ENCODE measurements around the gene PLBD1.

Gene PLBD1

DNA sequence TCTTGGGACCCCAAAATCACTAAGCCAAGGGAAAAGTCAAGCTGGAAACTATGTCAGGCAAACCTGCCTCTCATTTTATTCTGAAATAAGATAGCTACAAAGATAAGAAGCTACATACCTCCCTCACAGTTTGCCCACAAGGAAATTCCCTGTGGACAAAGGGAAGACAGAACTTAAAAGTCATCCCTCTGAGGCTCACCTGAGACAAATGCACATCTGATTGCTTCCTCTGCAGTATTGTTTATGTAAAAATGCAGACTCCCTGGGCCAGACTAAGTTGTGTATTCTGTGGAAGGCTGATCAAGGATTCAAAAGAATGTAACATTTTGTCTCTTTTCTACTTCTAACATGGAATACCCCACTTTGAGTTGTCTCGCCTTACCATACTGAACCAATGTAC lies 2.5 kb upstream of the PLBD1 start:
- DNase-seq (ENCODE audit: low read depth): no peak

DNA sequence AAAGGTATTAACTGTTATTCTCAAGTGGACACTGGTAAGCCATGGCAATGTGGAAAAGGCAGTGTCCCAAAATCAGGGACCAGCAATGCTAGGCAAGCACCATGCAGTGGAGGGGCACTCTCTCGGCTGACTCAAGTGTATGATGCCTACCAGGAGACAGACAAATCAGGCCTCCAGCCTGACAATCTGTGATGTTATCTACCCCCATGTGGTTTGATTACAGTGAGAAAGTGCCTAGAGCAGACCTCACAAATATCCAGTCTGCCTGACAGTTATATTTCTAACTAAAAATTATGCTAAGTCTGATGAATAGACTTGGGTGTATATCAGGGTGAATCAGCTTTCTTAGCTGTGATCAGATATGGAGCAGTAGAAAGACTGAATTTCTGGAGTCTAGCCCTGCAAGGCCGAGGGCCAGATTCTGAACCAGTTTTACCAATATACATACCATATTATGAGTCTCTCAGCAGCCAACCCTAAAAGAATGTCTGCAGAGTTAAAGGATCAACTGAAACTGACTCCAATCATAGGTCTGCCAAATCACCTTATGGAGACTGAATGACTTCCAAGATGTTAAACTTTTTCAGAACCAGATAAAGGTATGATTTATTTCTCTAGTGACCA lies 3.2 kb downstream of the PLBD1 start:
- no peak for DNase-seq (ENCODE audit: low read depth)

DNA sequence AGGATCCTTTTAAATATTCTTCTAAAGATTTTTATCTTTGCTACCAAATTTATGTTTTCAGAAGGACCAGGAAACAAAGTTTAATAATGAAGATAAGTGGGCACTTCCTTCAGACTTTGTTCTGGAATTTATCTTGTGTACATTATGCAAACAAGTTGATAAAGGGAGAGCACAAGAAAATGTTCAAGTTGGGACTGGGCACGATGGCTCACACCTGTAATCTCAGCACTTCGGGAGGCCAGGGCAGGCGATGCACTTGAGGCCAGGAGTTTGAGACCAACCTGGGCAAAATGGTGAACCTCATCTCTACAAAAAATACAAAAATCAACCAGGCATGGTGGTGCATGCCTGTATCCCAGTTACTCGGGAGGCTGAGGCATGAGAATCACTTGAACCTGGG lies 4.6 kb downstream of the PLBD1 start:
- no peak for DNase-seq (ENCODE audit: low read depth)

DNA sequence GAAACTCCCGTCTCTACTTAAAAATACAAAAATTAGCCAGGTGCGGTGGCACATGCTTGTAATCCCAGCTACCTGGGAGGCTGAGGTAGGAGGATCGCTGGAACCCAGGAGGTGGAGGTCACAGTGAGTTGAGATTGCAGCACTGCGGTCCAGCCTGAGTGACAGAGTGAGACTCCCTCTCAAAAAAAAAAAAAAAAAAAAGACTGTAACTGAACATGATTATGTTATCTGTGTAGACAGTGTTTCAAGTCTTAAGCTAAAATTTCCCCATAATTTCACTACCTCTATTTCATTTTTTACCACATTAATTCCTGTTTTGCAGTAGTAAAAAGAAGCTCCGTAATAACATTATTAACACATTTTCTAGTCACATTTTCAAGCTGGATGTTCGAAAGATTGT lies 5.4 kb downstream of the PLBD1 start:
- no peak for DNase-seq (ENCODE audit: low read depth)

DNA sequence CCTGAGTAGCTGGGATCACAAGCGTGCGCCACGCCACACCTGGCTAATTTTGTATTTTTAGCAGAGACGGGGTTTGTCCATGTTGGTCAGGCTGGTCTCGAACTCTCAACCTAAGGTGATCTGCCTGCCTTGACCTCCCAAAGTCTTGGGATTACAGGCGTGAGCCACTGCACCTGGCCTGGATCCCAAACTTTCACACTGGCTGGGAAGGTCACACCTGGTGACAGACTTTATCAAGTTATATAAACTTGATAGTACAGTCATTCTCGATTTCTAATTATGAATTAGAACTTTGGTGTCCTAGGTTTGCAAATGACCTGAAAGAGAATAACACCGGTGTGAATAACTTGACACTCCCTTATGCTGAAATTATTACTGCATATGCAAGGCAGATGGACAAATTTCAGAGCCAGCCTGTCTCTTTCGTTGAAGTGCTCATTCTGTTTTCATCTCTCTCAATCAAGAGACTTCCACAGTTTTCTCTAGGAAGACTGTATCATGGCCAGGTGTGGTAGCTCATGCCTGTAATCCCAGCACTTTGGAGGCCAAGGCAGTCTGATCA lies 5.9 kb downstream of the PLBD1 start:
- no peak for DNase-seq (ENCODE audit: low read depth)

DNA sequence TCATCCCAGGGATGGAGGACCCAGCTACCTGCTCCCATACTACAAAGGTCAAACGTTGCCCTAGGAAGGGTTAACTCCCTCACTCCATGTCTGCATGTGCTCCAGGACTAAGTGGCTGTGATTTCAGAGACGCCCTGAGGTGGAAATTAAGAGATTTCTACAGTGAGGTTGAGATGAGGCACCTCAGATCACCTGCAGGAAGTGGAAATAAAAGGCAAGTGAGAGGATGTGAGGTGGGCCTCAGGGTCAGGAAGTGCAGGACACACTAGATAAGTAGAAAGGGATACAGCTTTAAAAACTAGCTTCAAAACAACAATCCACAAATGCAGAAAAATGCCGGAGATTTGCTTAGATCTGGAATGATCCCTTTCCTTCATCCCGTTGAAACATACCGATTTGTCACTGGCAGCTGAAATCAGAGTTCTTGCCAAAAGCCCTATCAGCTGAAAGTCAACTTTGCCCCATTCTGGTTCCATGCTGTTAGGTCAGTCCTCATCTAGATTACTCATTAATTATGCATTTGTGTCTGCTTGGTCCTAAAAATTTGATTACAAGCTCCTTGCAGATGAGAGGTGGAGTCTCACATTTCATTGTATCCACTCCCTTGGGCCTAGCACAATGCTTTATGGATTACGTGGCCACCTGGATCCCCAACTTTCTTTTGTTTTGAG lies 6.6 kb downstream of the PLBD1 start:
- DNase-seq (ENCODE audit: low read depth): no peak

DNA sequence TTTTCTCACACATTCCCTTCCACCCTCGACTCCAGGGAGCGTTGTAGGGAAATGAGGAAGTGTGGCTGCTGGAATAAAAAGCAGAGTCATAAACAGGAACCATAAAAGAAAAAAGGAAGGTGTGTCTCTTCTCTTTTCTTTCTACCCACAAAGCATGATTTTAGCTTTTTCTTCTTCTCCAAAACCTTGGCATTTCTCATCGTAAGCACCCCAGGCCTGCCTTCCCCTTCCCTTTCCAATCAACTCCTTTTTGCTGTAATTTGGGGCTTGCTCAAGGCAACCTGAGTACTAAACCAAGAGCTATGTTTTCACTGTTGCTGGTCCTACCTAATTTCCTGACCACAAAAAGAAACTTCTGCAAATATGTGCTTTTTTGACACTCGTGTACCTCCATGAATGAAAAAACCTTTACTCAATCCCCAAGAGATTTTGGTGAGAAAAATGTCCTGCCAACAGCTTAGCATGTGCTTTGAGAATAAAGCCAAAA lies 9.2 kb downstream of the PLBD1 start:
- DNase-seq (ENCODE audit: low read depth): no peak

DNA sequence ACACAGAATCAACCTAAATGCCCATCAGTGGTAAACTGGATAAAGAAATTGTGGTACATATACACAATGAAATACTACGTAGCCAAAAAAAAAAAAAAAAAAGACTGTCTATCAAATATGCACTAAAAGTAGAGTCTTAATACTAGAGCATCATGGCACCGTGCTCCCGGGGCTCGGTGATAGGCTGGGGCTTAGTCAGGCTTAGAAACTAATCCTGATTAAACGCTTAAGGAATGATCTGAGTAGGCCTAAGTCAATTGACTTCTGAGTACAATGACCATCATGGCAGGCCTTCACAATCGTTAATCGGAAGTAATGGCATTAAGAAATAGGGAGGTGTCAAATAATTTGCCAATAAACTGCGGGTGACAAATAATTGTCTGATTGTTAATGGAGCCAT lies 9.7 kb downstream of the PLBD1 start:
- no peak for DNase-seq (ENCODE audit: low read depth)

DNA sequence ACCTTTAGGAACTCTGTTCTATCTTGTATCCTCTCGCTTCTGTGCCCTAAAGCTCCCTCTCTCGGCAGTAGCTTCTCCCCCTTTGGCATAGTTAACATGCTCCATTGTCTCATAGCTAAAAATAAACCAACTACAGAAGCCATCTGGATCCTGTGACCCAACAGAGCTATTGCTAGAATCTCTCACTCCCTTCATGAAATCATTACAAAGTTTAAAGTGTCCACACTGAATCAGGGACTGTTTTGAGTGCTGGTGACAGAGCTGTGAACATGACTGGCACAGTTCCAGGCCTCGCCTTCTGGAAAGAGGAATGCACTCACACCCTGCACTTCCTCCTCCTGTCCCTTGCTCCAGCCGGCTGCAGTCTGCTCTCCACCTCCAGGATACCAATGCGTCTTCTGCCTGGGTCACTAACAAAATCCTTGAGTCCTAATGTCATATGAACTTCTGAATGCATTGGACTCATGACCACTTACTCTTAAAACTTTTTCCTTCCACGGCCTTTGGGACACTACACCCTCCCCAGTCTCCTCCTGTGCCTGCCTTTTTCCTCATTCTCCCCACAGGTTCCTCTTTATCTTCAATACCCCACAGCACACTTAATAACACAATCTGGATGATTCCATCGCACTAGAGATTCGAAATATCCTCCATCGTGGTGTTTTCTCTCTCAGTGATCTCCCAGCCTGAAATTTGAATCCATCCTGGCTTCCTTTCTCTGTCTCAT lies 13.2 kb downstream of the PLBD1 start:
- no peak for DNase-seq (ENCODE audit: low read depth)

DNA sequence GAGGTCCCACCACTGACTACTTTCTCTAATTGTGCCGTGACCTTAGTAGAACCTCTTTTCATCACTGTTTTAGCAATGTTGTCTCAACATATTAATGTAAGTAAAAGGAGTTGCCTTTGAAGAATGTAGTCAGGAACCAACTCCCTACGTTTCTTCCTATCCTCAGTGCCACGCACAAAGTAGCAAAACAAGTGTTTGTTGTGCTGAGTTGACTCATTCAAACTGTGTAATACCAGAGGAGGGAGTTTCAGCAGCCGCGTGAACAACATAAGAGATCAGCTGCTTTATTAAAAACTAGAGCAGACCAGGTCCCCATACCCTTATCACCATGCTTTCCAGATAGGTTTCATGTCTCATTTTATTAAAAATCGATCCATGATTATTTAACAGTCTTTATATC lies 19.1 kb downstream of the PLBD1 start:
- no peak for DNase-seq (ENCODE audit: low read depth)

DNA sequence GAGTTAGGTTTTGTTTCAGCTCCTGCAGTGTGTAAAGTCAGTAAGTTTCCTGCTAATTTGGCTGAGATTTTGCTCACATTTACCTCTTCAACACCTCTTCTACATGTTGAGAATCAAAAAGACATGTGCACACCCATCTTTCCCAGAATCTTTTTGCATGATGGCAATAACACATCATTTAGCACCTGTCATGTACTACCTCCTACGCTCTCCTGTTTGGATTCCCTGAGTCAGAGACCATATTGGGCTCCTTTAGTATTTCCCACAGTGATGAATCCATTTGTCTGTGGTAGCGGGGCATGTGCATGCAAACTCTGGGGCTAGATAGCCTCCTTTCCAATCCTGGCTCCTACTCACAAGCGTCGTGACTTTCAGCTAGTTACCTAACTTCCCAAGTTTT lies 20.1 kb downstream of the PLBD1 start:
- no peak for DNase-seq (ENCODE audit: low read depth)

DNA sequence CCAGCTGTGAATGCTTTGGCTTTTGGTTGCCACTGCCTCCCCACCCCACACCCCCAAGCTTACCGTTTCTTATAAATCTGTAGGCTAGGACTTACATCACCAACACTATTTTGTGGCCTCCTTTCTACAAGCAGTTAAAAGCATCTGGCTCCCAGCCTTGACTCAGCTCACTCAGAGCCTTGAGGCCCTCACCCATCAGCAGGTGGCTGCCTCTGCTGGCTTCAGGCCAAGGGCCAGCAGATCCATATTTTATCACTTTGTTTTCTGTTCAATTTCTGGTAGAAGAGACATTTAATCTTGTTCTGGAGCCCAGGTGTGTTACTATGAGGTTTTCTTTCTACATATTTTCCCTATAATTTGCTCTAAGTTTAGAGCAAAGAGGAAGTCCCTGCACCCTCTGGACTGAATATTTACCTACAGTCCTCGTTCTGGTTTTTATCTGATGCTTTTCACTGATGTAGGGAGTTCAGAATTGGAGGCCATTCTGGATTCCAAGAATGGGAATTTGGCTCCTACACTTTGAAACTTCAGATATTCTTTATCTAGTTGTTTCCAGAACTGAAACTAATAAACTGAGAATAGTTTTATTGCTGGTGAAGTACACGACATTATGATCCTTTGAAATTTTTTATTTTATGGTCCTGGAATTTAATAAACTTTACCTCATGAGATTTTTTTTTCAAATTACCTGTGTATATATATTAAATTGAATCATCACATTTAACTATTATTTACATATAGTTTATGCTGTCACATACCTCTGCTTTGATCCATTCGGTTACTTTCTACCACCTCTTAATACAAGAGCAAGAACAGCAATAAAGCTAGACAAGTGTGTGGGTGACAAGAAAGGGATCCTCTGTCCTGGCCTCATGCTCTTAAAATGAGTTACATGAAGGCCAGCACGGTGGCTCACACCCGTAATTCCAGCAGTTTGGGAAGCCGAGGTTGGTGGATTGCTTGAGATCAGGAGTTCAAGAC lies 22.2 kb downstream of the PLBD1 start:
- no peak for DNase-seq (ENCODE audit: low read depth)

DNA sequence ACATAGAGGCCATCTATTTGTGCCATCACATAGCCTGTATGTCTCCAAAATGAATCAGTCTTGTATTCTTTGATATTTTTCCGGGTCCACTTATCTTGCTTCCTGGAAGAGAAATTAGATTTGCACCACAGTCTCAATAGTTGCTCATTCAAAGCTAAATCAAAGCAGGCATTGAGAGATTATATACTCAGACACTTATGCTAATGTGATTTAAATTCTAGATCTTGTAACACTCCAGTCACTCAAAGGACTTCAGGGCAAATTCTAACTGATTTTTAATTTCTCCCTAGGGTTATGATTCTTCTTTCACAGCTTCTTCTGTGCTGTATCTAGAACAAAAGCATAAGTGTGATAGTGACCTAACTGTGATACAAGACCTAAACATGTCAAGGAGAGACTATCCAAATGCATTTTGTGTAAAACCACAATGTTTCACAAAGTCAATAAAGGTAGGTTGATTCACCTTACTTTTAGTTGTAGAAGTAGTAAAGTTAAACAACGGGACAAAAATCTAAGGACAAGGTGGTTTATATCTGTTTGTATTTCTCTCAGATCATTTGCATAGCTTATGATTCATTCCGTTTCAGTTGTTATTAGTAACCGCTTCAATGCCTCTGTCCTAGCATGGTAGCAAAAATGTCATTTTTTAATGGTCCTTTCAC lies 26.8 kb downstream of the PLBD1 start:
- DNase-seq (ENCODE audit: low read depth): no peak

DNA sequence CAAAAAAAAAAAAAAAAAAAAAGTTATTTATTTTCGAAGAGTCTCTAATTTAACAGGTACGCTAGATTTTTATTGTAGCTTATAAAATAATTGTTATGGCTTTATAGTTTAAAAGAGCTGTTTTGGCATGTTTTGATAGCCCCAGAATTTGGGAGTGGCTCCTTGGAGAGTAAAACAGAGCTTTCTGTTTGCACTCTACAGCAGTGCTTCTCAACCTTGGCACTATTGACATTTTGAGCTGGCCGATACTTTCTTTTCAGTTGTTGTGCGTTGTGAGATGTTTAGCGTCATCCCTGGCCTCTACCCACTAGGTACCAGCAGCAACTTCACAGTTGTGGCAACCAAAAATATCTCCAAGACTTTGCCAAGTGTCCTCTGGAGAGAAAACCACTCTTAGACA lies 30.6 kb downstream of the PLBD1 start:
- no peak for DNase-seq (ENCODE audit: low read depth)

DNA sequence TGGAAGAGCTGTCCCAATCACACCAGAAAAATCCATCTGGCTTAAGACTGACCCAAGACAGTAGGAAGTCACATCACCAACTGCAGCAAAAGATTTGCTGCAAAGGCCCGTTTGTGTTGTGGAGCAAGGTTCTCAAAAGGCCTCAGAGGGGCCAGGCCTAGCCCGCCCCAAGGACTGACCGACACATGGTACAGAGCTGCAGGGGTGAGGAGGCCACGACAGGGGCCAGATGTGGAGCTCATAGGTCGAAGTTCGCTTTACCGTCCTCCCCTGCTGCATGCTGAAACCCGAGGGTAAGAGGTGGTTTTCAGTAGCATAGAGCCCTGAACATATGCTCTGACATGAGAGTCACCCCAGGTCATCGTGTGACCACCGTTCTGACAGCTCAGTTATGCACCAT lies 35.5 kb downstream of the PLBD1 start:
- no peak for DNase-seq (ENCODE audit: low read depth)

DNA sequence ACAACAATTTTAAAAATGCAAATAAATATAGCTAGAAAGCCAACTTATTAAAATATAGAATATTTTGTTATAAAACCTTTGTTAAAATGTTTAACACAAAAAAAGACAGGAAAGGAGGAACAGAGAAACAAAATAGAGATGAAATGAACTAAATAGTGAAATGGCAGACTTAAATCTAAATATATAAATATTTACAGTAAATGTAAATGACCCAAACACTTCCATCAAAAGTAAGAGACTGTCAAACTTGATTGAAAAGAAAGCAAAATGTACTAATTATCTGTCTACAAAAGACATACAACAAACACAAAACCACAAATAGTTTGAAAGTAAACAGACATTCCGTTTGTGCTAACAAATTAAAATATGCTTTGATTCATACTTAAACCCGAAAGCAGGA lies 41.7 kb downstream of the PLBD1 start:
- no peak for DNase-seq (ENCODE audit: low read depth)

DNA sequence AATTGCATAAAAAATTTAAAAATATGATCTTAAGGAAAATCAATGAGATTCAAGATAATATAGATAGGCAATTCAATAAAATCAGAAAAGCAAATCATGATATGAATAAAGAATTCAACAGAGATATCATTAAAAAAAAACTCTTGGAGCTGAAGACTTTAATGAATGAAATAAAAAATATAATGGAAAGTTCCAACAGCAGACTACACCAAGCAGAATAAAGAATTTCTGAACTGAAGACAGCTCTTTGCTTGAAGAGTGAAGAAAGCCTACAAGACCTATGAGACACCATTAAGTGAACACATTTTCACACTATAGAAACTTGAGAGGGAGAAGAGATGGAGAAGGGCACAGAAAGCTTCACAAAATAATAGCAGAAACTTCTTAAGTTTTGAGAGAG lies 45.9 kb downstream of the PLBD1 start:
- no peak for DNase-seq (ENCODE audit: low read depth)

DNA sequence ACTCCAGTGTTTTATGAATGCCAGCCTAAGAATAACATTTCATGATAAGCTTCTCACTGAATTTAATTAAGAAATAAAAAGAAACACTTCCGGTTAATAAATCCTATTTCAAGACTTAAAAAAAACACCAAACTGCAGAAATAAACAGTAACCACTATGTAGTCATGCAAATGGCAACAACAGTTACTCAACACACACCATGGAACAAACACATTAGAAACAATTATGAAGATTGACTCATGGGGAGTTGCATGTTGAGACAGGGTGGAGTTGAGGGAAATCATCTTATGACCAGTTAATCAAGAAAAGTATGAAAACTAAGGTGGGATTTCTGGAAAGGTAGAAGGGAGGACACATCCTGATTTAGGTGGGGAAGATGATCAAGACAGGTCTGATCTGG lies 52.7 kb downstream of the PLBD1 start:
- no peak for DNase-seq (ENCODE audit: low read depth)

DNA sequence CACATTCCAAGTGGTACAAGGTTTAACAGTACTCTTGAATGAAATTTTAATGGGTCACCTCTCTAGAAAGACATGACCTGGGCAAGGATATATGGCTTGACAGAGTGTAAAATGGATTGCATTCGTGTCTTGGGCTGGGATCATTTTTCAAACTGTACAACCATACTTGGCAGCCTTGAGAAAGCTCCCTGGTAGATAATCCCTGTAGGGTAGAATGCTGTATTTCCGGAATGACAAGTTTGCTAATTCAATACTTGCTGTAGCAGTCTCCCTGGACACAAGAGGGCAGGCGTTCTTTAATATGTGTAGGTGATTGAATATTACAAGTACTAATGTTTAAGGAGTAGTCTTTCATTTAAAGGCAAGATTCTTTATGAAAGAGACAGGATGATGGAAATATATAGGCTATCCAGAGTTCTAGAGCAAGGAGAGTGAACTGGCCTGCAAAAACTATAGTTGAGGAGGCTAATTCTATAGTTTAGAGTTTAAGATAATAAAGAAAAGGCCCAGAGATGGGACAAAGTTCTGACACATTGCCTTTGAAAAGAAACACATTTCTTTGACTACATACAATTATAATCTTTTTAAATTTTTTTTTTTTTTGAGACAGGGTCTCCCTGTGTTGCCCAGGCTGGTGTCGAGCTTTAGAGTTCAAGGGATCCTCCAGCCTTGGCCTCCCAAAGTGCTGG lies 53.4 kb downstream of the PLBD1 start:
- DNase-seq (ENCODE audit: low read depth): no peak

DNA sequence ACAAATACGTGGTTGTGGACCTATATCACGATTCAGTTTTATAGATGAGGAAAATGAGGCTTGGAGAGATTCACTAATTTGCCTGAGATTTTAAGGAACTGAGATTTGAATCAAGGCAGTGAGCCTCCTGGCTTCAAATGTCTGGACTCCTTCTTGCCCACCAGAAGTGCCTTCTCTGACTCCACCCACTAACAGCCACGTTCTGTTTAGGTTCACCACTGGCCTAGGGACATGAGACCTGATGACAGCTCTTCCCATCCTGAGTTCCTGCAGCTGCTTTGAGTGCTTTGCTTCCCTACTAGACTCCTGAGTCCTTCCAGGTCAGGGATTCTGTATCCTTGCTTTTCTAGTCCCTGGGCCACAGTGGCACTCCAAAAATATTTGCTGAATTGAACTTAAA lies 57.1 kb downstream of the PLBD1 start:
- no peak for DNase-seq (ENCODE audit: low read depth)
